Measurements from ENCODE around the gene HIRA.

Gene HIRA

DNA sequence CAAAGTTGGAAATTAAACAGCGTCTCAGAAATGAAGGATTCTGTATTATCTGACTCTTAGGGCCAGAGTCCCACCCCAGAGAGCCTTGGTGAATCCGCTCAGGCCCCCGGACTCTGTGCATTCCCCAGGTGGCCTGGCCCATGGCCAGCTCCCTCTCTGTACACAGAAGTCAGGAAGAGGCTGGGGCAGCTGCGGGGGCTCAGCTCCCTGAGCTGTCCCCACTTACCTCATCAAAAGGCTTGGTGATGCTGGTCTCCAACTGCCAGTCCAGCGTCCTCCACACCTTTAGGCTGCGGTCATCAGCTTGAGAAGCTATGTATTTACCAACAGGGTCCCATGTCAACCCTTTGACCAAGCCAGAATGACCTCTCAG lies 35.0 kb downstream of the HIRA start:
- Histone ChIP-seq H3K4me2 (ENCODE audit: low read length) (no peak overlapping the region), H3K9me2 (replicated peaks; ENCODE audit: control insufficient read depth, low read length) (no peaks in the 10 kb centered on the region), H3F3A (ENCODE audit: control insufficient read depth, insufficient read depth) (no peaks in the 10 kb centered on the region), H3K79me2 (ENCODE audit: control insufficient read depth, low read length) (no peaks in the 10 kb centered on the region), H3K27me3 (ENCODE audit: control insufficient read depth, low read length) (no peaks in the 10 kb centered on the region), H4K20me1 (ENCODE audit: control insufficient read depth, insufficient read depth, low read depth, low read length) (0 out of 2 replicates have a peak, but pooled peaks cover 5% of the 10 kb centered on the region), H3K9me3 (ENCODE audit: control insufficient read depth, insufficient read depth, low read length) (no peaks in the 10 kb centered on the region), H3K27ac (ENCODE audit: low read depth, low read length) (no peak overlapping the region), H3K4me3 (ENCODE audit: low read length) (no peak overlapping the region), H3K36me3 (ENCODE audit: control insufficient read depth, low read length) (peaks cover 88% of the 10 kb centered on the region), H3K4me1 (ENCODE audit: control insufficient read depth, low read length) (no peaks in the 10 kb centered on the region)
- no peak for TF ChIP-seq EZH2phosphoT487 (IDR thresholded peaks at IDR 0.05; ENCODE audit: borderline replicate concordance, low read length)
- TF ChIP-seq, protein P1, sequence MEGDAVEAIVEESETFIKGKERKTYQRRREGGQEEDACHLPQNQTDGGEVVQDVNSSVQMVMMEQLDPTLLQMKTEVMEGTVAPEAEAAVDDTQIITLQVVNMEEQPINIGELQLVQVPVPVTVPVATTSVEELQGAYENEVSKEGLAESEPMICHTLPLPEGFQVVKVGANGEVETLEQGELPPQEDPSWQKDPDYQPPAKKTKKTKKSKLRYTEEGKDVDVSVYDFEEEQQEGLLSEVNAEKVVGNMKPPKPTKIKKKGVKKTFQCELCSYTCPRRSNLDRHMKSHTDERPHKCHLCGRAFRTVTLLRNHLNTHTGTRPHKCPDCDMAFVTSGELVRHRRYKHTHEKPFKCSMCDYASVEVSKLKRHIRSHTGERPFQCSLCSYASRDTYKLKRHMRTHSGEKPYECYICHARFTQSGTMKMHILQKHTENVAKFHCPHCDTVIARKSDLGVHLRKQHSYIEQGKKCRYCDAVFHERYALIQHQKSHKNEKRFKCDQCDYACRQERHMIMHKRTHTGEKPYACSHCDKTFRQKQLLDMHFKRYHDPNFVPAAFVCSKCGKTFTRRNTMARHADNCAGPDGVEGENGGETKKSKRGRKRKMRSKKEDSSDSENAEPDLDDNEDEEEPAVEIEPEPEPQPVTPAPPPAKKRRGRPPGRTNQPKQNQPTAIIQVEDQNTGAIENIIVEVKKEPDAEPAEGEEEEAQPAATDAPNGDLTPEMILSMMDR (IDR thresholded peaks at IDR 0.05; ENCODE audit: low read depth, low read length, poor library complexity, severe bottlenecking): no peak

GRCh38 chr22:19395276-19395675 lies 36.3 kb downstream of the HIRA start:
- no peaks in the 10 kb centered on the region for H3K79me2 ChIP-seq (ENCODE audit: control insufficient read depth, low read length)
- no peaks in the 10 kb centered on the region for H3K4me1 ChIP-seq (ENCODE audit: control insufficient read depth, low read length)
- no peak overlapping the region for H3K27ac ChIP-seq (ENCODE audit: low read depth, low read length)
- H3K36me3 ChIP-seq (ENCODE audit: control insufficient read depth, low read length): peaks cover 84% of the 10 kb centered on the region
- H3K9me3 ChIP-seq (ENCODE audit: control insufficient read depth, insufficient read depth, low read length): no peaks in the 10 kb centered on the region
- no peak overlapping the region for H3K4me2 ChIP-seq (ENCODE audit: low read length)
- no peaks in the 10 kb centered on the region for H3K9me2 ChIP-seq (replicated peaks; ENCODE audit: control insufficient read depth, low read length)
- TF ChIP-seq EZH2phosphoT487 (IDR thresholded peaks at IDR 0.05; ENCODE audit: borderline replicate concordance, low read length): no peak
- TF ChIP-seq, protein P1 (IDR thresholded peaks at IDR 0.05; ENCODE audit: low read depth, low read length, poor library complexity, severe bottlenecking): no peak
- no peaks in the 10 kb centered on the region for H4K20me1 ChIP-seq (ENCODE audit: control insufficient read depth, insufficient read depth, low read depth, low read length)
- H3F3A ChIP-seq (ENCODE audit: control insufficient read depth, insufficient read depth): no peaks in the 10 kb centered on the region
- no peaks in the 10 kb centered on the region for H3K27me3 ChIP-seq (ENCODE audit: control insufficient read depth, low read length)
- no peak overlapping the region for H3K4me3 ChIP-seq (ENCODE audit: low read length)

GRCh38 chr22:19394274-19395050 lies 37.1 kb downstream of the HIRA start:
- Histone ChIP-seq H3K9me2 (replicated peaks; ENCODE audit: control insufficient read depth, low read length) (no peaks in the 10 kb centered on the region), H3K27ac (ENCODE audit: low read depth, low read length) (no peak overlapping the region), H3F3A (ENCODE audit: control insufficient read depth, insufficient read depth) (no peaks in the 10 kb centered on the region), H4K20me1 (ENCODE audit: control insufficient read depth, insufficient read depth, low read depth, low read length) (no peaks in the 10 kb centered on the region), H3K79me2 (ENCODE audit: control insufficient read depth, low read length) (no peaks in the 10 kb centered on the region), H3K4me3 (ENCODE audit: low read length) (no peak overlapping the region), H3K4me1 (ENCODE audit: control insufficient read depth, low read length) (no peaks in the 10 kb centered on the region), H3K27me3 (ENCODE audit: control insufficient read depth, low read length) (no peaks in the 10 kb centered on the region), H3K9me3 (ENCODE audit: control insufficient read depth, insufficient read depth, low read length) (no peaks in the 10 kb centered on the region), H3K4me2 (ENCODE audit: low read length) (no peak overlapping the region), H3K36me3 (ENCODE audit: control insufficient read depth, low read length) (peaks cover 86% of the 10 kb centered on the region)
- TF ChIP-seq, protein P1 (IDR thresholded peaks at IDR 0.05; ENCODE audit: low read depth, low read length, poor library complexity, severe bottlenecking): no peak
- TF ChIP-seq EZH2phosphoT487 (IDR thresholded peaks at IDR 0.05; ENCODE audit: borderline replicate concordance, low read length): no peak

All from DOHH2 (cell line).